ENCODE measurements around the gene RAB8A.
"Not testable (repeated sequence)": the region's sequence is repeated elsewhere in the genome, so short reads cannot be mapped to it uniquely, and the experiment has no call there.

Gene RAB8A

DNA sequence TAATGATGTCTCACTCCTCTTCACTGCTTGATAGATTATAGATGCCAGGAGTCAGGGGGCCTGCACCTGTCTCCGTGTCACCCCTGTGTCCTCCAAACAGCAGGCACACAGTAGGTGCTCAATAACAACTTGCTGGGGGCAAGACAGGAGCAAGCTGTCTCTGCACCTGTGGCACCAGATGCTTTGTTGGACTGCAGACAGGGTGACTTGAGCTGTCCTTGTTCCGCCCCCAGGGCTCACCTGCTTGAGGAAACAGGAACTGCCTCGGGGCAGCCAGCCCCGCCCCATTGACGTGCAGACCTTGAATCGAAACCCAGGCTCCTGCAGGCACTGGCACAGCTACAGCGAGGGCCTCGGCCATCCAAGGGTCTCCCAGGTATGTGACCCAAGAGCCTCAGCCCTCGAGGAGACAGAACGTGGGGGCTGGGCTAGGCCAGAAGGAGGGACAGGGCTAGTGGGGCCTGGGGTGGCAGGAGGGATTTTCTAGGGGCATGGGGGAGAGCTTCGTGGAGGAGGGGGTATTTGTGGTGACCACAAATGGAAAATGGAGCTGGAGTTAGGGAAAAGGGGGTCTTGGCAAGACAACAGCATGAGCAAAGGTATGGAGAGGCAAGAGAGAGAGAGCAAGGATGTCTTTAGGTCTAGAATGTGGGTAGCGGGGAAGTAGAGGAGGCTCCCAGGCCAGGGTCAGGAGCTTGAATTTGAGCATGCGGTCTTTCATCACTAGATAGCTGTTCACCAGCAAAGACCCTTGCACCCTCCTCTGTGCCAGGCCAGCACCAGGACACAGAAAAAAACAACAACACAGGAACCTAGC lies 31.9 kb downstream of the RAB8A start, which contains the start of gene HSH2D:
Gene HSH2D, plus strand, starts transcription at position 287 of the 817 bp plus-strand sequence. CDS start 5,066 bp downstream, outside the sequence.
- DNase-seq, result no peak

DNA sequence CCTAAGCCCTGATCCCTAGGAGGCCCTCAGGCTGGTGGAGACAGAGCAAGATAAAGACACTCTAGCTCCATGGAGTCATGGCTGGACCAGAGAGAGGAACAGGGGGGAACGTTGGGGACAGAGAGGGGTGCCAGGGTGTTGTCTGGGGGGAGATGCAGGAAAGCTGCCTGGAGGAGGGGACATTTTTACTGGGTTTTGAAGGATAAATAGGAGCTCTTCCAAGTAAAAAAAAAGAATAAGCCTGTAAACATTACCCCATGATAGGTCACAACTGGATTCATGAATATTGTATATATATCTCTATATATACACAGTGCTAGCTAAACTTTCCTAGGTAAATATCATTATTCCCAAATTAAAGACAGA lies 32.5 kb downstream of the RAB8A start:
- DNase-seq, result no peak

DNA sequence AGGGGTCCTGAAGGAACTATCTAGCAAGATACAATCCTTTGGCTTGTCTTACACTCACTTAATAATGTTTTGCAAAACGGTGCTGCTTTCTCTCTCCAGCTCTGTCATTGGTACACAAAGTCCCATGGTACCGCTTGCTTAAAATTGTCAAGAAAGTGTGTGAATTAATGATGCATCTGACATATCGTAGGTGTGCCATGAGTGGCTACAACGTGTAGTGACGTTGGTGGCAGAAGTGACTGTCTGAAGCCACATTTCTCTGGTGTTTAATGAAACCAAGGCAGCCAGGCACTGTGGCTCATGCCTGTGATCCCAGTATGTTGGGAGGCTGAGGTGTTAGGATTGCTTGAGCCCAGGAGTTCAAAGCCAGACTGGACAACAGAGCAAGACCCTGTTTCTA lies 34.4 kb downstream of the RAB8A start:
- DNase-seq, result no peak

DNA sequence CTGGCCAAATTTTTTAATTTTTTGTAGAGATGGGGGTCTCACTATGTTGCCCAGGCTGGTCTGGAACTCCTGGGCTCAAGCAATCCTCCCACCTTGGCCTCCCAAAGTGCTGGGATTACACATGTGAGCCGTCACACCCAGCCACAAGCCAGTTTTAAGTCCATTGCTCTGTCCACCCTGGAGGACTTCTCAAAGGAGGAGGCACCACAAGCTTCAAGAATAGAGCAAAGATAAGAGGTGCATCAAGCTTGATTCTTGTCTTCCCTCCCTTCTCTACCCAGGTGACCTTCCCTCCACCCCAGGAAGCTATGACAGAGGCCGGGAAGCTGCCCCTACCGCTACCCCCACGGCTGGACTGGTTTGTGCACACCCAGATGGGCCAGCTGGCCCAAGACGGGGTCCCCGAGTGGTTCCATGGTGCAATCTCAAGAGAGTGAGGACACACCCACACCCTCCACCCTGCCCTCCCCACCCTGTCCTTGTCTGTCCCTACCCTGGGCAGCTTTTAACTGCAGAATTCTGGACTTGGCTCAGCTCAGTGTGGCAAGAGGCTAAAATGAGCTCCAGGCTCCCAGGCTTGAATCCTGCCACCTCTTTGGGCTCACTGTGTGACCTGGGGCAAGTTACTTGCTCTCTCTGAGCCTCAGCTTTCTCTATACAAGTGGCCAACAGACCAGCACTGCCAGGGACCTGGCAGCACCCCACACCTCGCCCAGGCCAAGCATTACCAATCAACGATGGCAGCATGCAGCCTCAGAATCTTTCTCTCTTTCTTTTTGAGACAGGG lies 36.9 kb downstream of the RAB8A start:
- DNase-seq, result no peak

DNA sequence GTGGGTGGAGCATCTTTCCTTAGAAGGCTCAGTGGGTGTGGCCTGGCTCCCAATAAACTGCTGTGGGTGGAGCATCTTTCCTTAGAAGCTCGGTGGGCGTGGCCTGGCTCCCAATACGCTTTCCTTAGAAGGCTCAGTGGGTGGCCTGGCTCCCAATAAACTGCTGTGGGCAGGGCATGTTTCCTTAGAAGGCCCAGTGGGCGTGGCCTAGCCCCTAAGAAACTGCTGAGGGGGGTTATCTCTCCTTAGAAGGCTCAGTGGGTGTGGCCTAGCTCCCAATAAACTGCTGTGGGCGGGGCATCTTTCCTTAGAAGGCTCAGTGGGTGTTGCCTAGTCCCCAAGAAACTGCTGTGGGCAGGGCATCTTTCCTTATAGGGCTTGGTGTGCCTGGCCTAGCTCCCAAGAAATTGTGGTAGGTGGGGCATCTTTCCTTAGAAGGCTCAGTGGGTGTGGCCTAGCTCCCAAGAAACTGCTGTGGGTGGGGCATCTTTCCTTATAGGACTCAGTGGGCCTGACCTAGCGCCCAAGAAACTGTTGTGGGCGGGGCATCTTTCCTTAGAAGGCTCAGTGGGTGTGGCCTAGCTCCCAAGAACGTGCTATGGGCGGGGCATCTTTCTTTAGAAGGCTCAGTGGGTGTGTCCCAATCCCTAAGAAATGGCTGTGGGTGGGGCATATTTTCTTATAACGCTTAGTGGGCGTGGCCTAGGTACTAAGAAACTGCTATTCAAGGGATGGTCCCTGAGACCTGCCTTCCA lies 42.1 kb downstream of the RAB8A start:
- DNase-seq, result no peak

DNA sequence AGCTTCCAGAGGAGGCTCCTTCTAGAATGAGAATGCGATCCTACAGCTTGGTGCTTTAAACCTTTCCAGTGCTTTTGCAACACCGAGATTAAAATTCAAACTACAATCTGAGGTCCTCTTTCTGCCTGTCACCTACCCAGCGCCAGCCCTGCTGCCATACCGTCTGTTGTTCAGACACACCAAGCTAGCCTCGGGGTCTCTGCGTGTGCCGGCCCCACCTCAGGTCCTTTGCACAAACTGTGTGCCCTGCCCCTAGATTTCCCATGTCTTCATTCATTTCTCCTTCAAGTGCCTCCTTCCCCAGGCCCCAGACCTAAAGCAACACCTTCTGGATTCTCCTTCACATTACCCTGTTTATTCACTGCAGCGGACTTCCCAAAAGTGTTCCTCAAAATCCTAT lies 42.9 kb downstream of the RAB8A start:
- no peak for DNase-seq

DNA sequence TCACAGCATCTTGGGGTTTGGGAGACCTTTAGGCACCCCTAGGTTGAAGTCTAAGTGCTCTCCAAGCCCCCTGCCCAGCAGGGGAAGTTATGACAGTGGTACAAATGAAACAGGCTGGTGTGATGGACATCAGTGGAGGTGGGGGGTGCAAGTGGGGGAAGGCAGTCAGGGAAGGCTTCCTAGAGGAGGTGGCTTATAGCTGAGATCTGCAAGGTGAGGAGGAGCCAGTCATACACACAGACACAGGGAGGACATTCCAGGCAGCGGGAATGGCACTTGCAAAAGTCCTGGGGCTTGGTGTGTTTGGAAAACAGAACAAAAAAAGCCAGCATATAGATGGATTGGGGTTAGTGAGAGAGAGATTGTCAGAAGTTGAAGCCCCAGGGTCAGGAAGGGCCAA lies 43.4 kb downstream of the RAB8A start:
- no peak for DNase-seq

DNA sequence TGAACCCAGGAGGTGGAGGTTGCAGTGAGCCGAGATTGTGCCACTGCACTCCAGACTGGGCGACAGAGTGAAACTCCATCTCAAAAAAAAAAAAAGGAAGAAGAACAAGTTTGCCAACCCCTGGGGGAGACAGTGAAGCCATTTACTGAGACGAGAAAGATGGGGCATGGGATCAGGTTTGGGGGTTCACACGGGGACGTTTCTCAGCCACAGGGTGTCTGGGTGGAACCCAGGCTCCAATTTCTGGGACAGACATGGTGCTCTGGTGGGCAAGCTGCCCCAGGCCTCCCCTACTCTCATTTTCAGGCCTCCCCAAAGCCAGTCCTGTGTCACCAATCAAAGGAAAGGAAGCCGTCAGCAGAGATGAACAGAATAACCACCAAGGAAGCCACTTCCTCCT lies 45.2 kb downstream of the RAB8A start:
- DNase-seq, result no peak

DNA sequence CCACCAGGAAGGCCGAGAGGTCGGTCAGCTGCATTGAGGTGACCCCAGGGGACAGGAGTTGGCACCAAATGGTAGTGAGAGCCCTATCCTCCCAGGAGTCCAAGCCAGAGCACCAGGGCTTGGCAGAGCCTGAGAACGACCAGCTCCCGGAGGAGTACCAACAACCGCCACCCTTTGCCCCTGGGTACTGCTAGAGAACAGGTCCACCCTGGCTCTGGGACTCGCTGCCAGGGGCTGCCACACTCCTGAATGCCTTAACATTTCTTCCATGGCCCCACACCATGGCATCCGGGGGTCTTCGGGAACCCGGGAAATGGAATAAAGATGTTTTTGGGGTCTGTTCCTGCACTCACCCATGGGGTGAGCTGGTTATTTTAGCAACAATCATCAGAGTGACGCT lies 45.9 kb downstream of the RAB8A start:
- no peak for DNase-seq

DNA sequence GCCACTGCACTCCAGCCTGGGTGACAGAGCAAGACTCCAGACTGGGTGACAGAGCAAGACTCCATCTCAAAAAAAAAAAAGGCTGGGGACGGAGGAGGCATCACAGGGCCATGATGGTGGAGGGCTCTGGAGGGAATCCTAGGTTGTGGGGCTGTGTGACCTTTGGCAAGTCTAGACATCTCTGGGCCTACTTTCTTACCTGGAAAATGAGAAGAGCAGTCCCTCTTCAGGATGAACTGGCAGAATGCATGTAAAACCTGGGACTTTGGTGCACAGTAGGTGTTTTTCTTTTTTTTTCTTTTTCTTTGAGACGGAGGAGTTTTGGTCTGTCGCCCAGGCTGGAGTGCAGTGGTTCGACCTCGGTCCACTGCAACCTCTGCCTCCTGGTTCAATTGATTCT lies 48.0 kb downstream of the RAB8A start:
- DNase-seq, result no peak

DNA sequence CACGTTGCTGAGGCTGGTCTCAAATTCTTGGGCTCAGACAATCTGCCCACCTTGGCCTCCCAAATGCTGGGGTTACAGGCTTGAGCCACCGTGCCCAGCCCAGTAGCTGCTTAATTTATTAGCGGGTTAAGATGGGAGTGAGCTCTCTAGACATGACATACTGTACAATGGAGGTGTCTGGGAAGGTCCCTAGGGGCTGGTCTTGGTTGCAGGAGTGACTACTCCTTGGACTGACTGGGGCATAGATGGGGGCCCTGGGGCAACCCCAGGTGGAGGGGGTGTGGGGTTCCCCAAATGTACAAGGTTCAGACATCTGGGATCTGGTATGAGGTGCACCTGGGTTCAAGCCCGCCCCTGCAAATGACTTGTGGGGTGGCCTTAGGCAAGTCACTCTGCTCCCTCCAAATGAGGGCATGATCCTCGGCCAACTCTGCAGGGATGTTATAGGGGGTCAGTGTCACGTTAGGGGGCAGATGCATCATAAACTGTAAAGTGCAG lies 48.8 kb downstream of the RAB8A start:
- no peak for DNase-seq

DNA sequence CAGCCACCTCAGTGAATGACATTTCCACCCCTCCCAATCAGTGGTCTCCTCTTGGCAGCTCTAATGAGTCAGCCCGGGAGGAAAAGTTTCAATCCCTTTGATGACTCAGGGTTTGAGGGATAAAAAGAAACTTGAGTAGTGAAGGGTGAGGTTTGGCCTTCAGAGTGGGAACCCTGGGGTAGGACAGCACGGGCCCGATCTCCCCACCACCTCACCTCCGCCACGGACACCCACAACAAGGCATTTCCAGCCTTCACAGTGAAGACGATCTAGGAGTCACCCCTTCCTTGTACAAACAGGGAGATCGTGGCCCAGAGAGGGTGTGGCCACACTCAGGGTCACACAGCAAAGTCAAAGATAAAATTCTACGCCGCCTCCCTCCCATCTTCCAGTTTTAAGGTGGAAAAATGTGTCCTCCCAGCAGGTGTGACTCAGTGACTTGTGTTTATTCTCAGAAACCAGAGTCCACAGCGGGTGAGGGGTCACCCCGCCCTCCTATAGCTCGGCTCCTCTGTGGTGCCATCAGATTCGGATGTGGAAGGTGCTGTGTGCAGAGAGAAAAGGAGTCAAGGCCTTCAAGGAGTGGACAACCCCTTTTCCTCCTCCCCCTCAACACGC lies 49.4 kb downstream of the RAB8A start:
- DNase-seq, result no peak

DNA sequence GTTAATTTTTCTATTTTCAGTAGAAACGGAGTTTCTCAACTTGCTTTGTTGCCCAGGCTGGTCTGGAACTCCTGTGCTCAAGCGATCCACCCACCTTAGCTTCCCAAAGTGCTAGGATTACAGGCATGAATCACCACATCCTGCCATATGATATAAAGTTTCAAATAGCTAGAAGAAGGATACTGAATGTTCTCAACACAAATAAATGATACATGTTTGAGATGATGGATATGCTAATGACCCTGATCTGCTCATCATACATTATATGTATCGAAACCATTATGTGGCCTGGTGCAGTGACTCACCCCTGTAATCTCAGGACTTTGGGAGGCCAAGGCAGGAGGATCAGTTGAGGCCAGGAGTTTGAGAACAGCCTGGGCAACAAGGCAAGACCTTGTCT lies 50.2 kb downstream of the RAB8A start:
- no peak for DNase-seq

DNA sequence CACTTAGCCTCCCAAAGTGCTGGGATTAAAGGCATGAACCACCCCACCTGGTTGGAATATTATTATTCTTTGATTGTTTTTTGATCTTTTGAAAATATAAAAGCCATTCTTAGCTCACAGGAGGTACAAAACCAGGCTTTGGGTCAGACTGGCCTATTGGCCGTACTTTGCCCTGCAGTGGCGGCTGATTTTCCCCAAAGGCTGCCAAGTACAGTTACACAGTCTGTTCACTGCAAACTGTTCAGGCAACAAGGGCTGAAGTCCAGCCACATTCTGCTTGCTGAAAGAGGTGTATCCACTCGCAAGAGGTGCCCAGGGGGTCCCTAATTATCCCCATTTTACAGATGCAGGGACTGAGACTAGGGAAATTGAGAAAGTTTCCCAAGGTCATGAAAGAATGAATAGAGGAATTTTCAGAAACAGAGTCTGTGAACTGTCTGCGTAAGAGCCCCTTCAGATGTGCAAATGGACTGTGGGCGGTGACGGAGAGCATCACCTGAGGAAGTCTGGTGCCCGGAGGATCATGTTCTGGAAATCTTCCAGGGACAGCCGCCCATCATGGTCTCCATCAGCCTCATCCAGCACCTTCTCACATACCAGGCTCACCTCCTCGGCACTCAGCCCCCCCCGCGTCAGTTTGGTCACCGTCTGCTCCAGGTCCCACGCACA lies 52.7 kb downstream of the RAB8A start:
- DNase-seq, result no peak

DNA sequence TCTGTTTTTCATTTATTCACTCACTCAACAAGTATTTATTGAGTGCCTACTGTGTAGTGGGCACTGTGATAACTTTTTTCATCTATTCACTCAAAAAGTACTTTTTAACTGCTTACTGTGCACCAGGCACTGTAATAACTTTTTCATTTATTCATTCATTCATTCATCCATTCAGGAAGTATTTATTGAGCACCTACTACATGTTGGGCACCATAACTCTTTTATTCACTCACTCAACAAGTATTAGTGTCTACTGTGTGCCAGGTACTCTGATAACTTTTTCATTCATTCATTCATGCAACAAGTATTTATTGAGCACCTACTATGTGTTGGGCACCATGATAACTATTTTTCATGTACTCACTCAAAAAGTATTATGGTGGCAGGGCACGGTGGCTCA lies 54.7 kb downstream of the RAB8A start:
- no peak for DNase-seq

DNA sequence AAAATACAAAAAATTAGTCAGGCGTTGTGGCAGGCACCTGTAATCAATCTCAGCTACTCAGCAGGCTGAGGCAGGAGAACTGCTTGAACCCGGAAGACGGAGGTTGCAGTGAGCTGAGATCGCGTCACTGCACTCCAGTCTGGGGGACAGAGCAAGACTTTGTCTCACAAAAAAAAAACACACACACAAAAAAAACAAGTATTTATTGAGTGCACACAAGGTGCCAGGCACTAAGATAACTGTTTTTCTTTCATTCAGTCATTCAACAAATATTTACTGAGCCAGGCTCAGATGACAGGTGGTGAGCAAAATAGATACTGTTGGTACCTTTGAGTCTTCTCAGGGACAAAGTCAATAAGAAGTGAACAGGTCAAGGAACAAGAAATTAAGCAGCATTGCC lies 55.4 kb downstream of the RAB8A start:
- no peak for DNase-seq

DNA sequence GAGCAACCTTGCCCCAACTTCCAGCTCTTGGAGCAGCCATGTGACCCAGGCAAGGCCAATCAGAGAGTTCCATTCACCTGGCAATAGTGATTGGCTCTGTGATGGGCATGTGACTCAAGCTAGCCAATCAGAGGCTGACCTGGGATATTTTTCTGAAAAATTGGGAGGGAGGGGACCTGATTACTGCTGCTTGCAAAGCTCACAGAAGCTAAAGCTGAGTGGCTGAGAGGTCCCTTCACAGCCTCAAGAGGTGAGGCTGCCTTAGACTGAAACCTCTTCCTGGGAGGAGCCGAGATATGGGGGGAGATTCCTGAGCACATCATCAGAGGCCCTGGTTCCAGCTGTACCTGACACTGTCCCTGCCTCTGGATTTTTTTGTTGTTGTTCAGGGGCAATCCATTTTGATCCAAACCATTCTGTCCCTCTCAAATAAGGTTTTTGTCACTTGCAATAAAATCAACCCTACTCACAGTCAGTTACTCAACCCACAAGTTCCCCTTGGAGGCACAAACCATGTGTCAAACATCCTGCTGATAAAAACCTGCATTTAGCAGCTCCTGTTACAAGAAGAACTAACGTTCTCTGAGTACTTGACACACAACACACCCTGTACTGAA lies 56.9 kb downstream of the RAB8A start:
- DNase-seq, result no peak

DNA sequence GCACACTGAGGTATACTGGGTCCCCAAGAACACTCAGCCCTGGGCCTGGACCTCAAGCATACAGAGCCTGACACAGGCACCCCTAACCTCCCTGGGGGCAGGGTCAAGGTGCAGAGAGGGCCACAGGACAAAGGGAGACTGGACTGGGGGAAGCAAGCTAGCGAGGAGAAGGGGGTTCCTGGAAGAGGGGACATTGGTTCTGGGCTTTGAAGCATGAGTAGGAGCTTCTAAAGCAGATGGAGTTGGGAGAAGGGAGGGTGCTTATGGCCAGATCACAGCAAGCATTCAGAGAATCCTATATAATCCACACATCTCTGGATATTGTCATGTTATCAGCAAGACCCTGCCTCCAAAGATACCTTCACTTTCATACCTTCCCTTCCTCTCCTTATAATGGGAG lies 58.4 kb downstream of the RAB8A start:
- no peak for DNase-seq

DNA sequence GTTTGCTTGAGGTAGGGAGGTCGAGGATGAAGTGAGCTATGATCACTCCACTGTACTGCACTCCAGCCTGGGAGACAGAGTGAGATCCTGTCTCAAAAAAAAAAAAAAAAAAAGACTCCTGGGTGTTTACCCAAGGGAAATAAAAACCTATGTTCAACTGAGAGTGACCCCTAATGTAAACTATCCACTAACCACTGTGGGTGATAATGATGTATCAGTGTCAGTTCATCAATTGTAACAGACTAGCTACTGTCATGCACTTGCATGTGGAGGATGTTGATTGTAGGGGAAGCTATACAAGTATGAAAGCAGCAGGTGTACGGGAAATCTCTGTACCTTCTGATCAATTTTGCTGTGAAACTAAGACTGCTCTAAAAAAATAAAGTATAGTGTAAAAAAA lies 64.3 kb downstream of the RAB8A start:
- DNase-seq, result no peak

DNA sequence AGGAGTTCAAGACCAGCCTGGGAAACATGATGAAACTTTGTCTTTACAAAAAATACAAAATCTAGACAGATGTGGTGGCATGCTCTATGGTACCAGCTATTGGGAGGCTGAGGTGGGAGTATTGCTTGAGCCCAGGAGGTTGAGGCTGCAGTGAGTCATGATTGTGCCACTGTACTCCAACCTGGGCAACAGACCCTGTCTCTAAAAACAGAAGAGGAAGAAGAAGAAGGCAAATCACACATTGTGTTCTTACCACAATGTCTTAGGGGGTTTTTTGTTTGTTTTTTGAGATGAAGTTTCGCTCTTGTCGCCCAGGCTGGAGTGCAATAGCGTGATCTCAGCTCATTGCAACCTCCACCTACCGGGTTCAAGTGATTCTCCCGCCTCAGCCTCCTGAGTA lies 67.2 kb downstream of the RAB8A start:
- not testable (repeated sequence) for DNase-seq

DNA sequence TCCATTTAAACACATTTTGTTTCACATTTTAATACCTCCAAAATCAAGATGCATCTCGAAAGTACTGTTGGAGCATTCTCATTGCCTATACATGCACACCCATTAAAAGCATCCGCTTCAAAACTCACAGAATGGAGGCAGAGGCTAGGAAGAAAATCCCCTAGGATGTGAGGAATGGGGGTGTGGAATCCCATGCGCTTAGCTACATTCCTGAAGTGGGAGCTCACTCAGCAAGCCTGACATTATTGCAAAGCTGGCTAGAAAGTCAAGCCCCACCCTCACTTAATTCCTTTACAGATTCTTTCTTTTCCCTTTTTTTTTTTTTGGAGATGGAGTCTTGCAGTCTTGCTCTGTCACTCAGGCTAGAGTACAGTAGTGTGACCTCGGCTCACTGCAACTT lies 68.9 kb downstream of the RAB8A start:
- DNase-seq, result no peak

Measured in NCI-H1930 (cell line).